Measurements from ENCODE around the gene ADCYAP1R1.

DNA sequence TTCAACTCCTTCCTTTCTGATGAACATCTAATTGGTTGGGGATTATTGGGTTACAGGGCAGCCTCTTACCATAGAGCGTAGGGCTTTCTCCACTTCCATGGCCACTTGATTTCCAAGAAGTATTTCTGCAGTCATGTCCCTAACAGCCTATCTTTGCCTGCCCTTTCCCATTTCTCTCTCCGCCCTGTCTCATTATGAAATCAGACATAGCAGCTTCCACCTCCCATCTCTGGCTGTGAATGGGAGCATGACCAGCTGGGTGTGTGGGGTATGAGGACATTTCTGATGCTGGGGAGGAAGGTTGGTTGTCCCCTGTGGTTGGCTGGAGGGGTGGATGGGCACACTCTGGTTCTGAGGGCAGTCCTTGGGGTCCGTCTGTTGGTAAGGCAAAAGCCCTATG lies 41.2 kb downstream of the ADCYAP1R1 start:
- TF ChIP-seq POLR2A (IDR thresholded peaks at IDR 0.05) (no peak), POLR2AphosphoS5 (IDR thresholded peaks at IDR 0.05) (no peak)
- TF ChIP-seq, protein P1, sequence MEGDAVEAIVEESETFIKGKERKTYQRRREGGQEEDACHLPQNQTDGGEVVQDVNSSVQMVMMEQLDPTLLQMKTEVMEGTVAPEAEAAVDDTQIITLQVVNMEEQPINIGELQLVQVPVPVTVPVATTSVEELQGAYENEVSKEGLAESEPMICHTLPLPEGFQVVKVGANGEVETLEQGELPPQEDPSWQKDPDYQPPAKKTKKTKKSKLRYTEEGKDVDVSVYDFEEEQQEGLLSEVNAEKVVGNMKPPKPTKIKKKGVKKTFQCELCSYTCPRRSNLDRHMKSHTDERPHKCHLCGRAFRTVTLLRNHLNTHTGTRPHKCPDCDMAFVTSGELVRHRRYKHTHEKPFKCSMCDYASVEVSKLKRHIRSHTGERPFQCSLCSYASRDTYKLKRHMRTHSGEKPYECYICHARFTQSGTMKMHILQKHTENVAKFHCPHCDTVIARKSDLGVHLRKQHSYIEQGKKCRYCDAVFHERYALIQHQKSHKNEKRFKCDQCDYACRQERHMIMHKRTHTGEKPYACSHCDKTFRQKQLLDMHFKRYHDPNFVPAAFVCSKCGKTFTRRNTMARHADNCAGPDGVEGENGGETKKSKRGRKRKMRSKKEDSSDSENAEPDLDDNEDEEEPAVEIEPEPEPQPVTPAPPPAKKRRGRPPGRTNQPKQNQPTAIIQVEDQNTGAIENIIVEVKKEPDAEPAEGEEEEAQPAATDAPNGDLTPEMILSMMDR (IDR thresholded peaks at IDR 0.05 in 8 of 11, conservative IDR thresholded peaks at IDR 0.05 in 3 of 11): no peak
